Right atrium auricular region (tissue), 2 donors: ENCODE data around the gene PITX2. TPM values are rescaled to one million over a fixed set of nuclear protein-coding genes. Genes with fewer than 3 reads are reported as not detected.
A peak's percentile ranks its signal among the peaks of the same experiment; 100 is the strongest.

Experiments used
- DNase-seq: peaks from one replicate; pipeline ENCODE4 v3.0.0-alpha.2; 2019; ENCODE audit warnings: low spot score
- H3K27ac ChIP-seq, 2 donors: fragments of 200-600 bp; sonication (generic); 1 replicate in 1 of 2; 2 replicates in 1 of 2; pipeline ENCODE4 v1.5.1; 2016 to 2019
- H3K27me3 ChIP-seq, 2 donors: fragments of 200-600 bp; sonication (generic); one replicate each; pipeline versions ENCODE4 v1.5.1 to v1.6.0; 2017 to 2019
- H3K36me3 ChIP-seq: fragments of 200-600 bp; sonication (generic); one replicate; pipeline ENCODE4 v1.5.1; 2016
- H3K4me1 ChIP-seq, 2 donors: fragments of 200-600 bp; sonication (generic); one replicate each; pipeline versions ENCODE4 v1.5.1 to v1.6.0; 2017 to 2019
- H3K4me3 ChIP-seq, 2 donors: fragments of 200-600 bp; sonication (generic); 1 replicate in 1 of 2; 2 replicates in 1 of 2; pipeline ENCODE4 v1.5.1; 2017 to 2019; ENCODE audit warnings: mild to moderate bottlenecking in 1 of 2, moderate library complexity in 1 of 2
- H3K9me3 ChIP-seq, 2 donors: fragments of 200-600 bp; sonication (generic); one replicate each; pipeline ENCODE4 v1.5.1; 2019
- CTCF ChIP-seq, 2 donors: fragments of 200-600 bp; sonication (generic); IDR thresholded peaks; one replicate each; pipeline ENCODE4 v1.5.1; 2019; ENCODE audit warnings: antibody characterized with exemption in 2 of 2
- total RNA-seq, 2 donors: library from RNA; depleted of rRNA; stranded (reverse); fragments of >200 nt; gene quantifications; one replicate each; pipeline ENCODE4 v1.1.0, GENCODE V29; 2016

PITX2 gene
- total RNA-seq, 2 donors from 2014 or later = 0.24 to 25.4 TPM

GRCh38 chr4:110631584-110632505 lies 9.0 kb upstream of the PITX2 start:
- no peaks in the 10 kb centered on the region for H3K9me3 ChIP-seq
- peak; percentile 56 to 84 for TF ChIP-seq CTCF (IDR thresholded peaks at IDR 0.05)
- peaks cover 0 to 30% of the 10 kb centered on the region in 2 donors for H3K4me1 ChIP-seq
- DNase-seq = no peak
- H3K36me3 ChIP-seq = no peaks in the 10 kb centered on the region
- peaks cover 58 to 74% of the 10 kb centered on the region in 2 donors for H3K27me3 ChIP-seq
- peak overlapping the region in 1 of 2 donors; percentile 40 for H3K4me3 ChIP-seq
- H3K27ac ChIP-seq = no peak overlapping the region

- H3K9me3 ChIP-seq = no peaks in the 10 kb centered on the region
- H3K4me3 ChIP-seq = no peak overlapping the region
- no peak for TF ChIP-seq CTCF (IDR thresholded peaks at IDR 0.05)
- H3K36me3 ChIP-seq = no peaks in the 10 kb centered on the region
- no peak overlapping the region for H3K27ac ChIP-seq
- H3K4me1 ChIP-seq = peaks cover 0 to 24% of the 10 kb centered on the region in 2 donors
- peak; percentile 44 for DNase-seq
- H3K27me3 ChIP-seq = peaks cover 50 to 65% of the 10 kb centered on the region in 2 donors
Measured at GRCh38 chr4:110630688-110631402, 8.0 kb upstream of the PITX2 start.

- Histone ChIP-seq H3K27ac (no peak overlapping the region), H3K4me3 (no peak overlapping the region), H3K36me3 (no peaks in the 10 kb centered on the region), H3K4me1 (peaks cover 0 to 24% of the 10 kb centered on the region in 2 donors), H3K9me3 (no peaks in the 10 kb centered on the region), H3K27me3 (peaks cover 42 to 60% of the 10 kb centered on the region in 2 donors)
- TF ChIP-seq CTCF (IDR thresholded peaks at IDR 0.05) = no peak
- DNase-seq = no peak
Measured at GRCh38 chr4:110629780-110630687, 7.2 kb upstream of the PITX2 start.

- H3K27me3 ChIP-seq = peaks cover 36 to 55% of the 10 kb centered on the region in 2 donors
- peak; percentile 44 for DNase-seq
- H3K27ac ChIP-seq = no peak overlapping the region
- H3K36me3 ChIP-seq = no peaks in the 10 kb centered on the region
- peaks cover 0 to 24% of the 10 kb centered on the region in 2 donors for H3K4me1 ChIP-seq
- no peak overlapping the region for H3K4me3 ChIP-seq
- no peaks in the 10 kb centered on the region for H3K9me3 ChIP-seq
- no peak for TF ChIP-seq CTCF (IDR thresholded peaks at IDR 0.05)
Measured at GRCh38 chr4:110629214-110629754, 6.4 kb upstream of the PITX2 start.

- Histone ChIP-seq H3K4me1 (peaks cover 0 to 24% of the 10 kb centered on the region in 2 donors), H3K36me3 (no peaks in the 10 kb centered on the region), H3K27ac (no peak overlapping the region), H3K4me3 (no peak overlapping the region), H3K27me3 (peaks cover 31 to 49% of the 10 kb centered on the region in 2 donors), H3K9me3 (no peaks in the 10 kb centered on the region)
- TF ChIP-seq CTCF (IDR thresholded peaks at IDR 0.05) = no peak
- no peak for DNase-seq
Measured at GRCh38 chr4:110628663-110629213, 5.9 kb upstream of the PITX2 start.
